ENCODE measurements around the gene TMCC1.
"Not testable (repeated sequence)": the region's sequence is repeated elsewhere in the genome, so short reads cannot be mapped to it uniquely, and the experiment has no call there.

Gene TMCC1

DNA sequence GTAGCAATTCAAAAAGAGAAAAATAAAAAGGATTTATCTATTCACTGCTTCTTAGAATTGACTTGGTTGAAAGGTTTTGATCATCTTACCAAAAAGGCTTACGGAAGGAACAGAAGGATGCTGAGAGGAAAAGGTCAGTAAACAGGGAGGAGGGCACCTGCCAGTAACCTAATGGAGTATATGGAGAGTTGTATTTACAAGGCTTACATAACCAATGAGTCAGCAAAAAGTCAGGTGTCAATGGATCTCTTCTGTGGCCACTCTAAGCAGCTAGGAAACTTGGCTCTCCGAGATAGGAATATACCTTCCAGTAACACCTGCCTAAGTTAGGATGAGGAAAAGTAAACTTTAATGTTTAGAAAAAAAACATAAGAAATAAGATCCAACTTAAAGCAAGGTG is 206.6 kb downstream of the TMCC1 start:
- DNase-seq (ENCODE audit: low read depth in 2 of 2) = no peak

DNA sequence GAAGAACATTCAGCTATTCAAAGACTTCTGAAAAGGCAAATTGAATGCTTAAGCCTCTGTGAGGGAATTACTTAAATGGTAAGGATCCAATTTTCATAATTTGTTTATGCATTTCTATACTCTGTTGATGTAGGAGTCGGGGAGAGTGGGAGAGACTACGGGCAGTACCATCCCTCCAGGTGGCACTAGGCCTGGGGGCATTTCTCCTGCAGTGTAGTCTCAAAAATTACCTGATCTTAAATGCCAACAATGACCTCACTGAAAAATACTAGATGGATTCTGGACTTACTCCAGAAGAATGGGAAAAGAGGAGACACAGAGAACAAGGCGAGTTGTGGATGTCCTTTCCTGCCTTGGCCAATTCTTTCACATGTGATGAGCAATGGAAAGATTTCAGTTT is 209.2 kb downstream of the TMCC1 start:
- no peak for DNase-seq (ENCODE audit: low read depth in 2 of 2)

DNA sequence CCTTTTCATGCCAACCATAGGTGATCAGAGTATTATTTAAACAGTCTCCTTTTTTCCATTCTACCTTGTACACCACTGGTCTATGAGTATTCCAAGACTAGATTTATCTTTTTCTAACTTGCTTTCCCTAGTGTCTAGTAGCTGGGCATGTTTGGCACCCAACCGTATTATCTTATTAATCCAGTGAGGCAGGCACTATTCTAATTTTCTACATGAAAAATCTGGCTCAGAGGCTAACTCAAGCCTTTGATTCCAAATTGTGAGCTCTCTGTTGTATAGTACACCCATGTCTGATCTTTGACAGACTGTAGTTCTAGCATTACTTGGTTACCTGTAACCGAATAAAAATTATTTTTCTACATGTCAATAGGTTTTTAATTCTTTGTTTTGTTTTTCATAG is 210.3 kb downstream of the TMCC1 start:
- DNase-seq (ENCODE audit: low read depth in 2 of 2) = no peak

DNA sequence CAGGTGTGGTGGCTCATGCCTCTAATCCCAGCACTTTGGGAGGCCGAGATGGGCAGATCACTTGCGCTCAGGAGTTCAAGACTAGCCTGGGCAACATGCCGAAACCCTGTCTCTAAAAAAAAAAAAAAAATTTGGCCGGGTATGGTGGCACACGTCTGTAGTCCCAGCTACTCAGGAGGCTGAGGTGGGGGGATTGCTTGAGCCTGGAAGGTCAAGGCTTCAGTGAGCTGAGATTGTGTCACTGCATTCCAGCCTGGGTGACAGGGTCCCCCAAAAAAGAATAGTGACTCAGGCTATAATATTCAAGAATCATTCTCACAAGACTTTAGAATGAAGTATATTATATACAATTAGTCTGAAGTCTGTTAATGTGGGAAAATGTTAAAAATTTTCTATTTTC is 216.5 kb downstream of the TMCC1 start:
- no peak for DNase-seq (ENCODE audit: low read depth in 2 of 2)

DNA sequence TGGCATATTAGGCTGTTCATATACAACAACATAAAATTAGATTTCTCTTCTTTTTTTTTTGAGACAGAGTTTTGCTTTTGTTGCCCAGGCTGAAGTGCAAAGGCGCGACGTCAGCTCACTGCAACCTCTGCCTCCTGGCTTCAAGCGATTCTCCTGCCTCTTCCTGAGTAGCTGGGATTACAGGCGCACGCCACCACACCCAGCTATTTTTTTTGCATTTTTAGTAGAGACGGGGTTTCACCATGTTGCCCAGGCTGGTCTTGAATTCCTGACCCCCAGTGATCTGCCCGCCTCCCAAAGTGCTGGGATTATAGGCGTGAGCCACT is 218.8 kb downstream of the TMCC1 start:
- not testable (repeated sequence) for DNase-seq (ENCODE audit: low read depth in 2 of 2)

DNA sequence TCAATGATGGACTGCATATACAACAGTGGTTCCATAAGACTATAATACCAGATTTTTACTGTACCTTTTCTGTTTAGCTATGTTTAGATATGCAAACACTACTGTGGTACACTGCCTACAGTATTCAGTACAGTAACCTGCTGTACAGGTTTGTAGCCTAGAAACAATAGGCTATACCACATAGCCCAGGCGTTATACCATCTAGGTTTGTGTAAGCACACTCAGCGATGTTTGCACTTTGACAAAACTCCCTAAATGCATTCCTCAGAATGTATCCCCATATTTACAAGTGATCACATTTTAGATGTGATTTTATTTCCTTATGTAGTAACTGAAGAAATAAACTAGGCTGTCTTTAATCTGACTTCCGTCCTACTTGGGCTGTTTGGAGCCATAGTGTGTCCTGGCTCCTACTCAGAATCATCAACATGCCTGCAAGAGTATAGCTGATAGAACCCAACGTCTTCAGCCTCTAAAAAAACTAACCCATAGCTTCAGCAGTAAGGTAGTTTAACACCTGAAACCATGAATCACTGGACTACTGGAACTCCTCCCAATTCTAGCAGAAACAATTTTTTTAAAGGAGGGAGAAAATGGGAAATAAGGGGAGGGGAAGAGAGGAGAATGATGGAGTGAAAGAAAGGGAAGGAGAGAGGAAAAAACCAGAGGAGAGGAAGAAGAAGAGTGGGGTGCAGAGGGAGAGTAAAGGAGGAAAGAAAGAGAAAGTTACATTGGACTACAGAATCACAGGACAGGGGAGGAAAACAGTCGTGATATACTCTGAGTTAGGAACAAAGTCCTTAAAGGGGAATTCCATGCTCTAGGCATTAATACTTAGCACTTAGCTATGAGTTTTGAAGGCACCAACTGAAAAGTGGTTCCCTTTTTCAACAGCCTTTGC is 219.4 kb downstream of the TMCC1 start:
- no peak for DNase-seq (ENCODE audit: low read depth in 2 of 2)

DNA sequence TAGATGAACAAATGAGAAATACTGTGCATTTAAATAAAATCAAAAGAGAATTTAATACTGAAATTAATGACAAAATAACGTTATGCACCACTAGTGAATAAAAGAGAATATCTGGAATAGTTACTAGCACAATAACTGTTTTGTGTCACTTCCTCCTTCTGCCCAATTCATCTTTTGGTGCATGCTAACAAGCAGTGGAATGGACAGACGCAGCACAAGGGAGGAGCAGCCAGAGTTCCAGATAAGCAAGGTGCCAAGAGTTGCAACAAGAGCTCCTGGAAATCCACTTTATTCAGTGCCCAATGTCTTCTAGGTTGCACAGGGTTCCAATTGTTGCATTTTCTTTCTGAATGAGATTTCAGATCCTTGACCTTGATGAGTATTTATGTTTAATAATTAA is 220.5 kb downstream of the TMCC1 start:
- DNase-seq (ENCODE audit: low read depth in 2 of 2) = no peak

DNA sequence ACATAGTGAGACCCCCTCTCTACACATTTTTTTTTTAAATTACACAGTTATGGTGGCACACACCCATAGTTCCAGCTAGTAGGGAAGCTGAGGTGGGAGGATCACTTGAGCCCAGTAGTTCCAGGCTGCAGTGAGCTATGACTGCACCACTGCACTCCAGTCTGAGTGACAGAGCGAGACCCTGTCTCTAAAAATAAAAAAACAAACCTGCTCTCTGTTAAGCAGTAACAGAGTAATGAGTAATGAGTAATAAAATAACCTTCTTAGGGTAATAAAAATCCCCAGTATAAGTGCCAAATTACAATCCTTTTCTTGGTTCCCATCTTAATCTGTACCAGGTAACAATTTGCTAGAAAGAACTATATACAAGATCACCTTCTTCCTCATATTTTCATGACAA is 221.1 kb downstream of the TMCC1 start:
- no peak for DNase-seq (ENCODE audit: low read depth in 2 of 2)

DNA sequence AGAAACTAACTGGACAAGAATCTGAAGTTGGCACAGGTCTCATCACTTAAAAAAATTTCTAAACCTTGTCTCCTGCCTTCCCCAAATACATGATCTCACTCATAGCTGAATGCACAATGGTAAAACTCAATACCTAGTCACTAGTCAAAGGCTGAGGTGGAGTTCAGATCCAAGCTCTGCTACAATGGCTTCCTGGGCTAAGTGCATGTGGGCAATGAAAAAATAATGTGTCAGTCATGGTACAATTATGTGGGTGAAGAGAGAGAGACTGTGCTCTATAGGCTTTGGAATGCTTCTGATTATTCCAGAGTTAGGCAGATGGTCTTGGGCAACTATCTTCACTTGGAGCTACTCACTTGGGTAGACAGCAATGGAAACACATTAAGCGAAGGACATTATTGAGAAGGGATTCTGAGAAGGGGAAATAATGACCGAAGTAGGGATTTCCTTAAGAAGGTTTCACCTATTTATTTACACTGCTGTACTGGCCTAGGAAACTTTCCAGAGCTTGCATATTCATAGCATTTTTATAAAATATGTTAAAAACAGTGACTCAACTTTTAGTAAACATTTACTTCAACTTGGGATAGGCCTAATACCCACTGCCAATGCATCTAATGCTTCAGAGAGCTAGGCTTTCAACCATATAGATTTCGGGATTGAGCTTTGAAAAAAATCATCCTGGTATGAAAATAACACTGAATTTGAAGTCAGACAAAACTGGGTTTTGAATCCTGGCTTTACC is 228.3 kb downstream of the TMCC1 start:
- no peak for DNase-seq (ENCODE audit: low read depth in 2 of 2)

DNA sequence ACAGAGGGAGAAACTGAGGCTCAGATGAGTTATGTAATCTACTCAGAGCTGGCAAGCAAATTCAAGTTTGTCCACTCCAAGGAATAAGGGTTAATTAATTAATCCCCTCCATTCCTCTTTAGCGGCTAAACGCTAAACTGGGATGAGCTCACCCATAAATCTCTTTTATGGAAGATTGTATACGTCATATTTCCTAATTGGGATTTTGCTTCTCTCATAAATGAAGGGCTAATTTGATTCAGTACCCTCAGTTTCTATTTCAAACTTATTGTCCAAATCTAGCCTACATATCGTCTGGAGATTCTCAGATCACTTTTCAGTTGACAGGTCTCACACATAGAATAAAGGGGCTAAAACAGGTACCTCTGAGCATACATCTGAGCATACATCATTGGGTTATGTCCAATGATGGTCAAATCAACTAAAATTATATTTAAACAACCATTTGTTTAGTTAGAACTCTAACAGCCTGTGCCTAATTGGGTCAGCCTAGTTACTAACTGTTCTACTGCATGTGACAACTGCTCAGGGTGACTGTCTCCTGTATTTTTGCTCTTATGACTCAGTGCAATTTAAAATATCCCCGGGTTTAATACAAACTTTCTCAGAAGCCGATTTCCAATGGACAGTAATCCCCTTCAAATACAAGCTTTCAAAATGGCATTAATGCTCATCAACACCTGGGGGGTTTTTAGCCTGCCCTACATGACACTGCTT is 229.4 kb downstream of the TMCC1 start:
- no peak for DNase-seq (ENCODE audit: low read depth in 2 of 2)

DNA sequence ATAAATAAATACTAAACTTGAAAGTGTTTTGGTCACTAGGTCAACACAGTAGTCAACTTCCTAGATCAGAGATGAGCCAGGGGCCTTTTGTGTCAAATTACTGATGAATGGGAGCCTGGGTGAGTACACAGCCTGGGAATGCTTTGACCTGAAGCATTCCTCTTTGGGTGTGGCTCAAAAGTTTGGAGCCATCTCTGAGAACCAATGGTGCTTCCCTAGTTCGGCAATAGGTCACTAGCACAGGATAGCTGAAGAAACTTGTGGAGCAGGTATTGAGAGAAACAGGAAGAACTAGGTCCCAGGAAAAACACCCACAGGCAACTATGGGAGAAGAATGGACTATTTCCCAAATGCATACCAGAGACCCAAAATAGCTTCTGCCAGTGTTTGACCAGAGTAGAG is 230.5 kb downstream of the TMCC1 start:
- DNase-seq (ENCODE audit: low read depth in 2 of 2) = no peak

DNA sequence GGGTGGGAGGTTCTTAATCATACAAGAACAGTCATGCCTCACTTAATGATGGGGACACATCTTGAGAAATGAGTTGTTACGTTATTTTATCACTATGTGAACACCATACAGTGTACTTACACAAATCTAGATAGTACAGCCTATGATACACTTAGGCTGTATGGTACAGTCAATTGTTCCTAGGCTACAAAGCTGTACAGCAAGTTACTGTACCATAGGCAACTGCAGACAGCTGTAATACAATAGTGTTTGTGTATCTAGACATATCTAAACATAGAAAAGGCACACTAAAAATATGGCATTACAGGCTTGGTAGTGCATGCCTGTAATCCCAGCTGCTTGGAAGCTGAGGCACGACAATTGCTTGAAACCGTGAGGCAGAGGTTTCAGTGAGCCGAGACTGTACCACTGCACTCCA is 231.3 kb downstream of the TMCC1 start:
- no peak for DNase-seq (ENCODE audit: low read depth in 2 of 2)

DNA sequence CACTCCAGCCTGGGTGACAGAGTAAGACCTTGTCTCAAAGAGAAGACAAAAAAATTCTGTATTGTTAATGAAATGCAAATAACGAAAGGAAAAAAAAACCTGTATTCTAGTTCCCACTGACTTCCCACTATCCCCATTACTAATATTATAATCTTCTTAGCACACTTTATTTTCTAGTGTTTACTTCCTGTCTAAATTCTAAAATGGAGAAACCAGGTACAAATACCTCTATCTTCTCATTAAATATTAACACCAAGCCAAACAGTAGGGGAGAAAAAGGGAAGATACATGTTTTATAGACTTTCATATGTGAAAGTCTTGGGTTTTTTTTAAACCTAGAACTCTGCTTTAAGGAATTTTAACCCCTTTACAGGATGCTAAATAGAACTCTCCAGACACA is 231.7 kb downstream of the TMCC1 start:
- no peak for DNase-seq (ENCODE audit: low read depth in 2 of 2)

DNA sequence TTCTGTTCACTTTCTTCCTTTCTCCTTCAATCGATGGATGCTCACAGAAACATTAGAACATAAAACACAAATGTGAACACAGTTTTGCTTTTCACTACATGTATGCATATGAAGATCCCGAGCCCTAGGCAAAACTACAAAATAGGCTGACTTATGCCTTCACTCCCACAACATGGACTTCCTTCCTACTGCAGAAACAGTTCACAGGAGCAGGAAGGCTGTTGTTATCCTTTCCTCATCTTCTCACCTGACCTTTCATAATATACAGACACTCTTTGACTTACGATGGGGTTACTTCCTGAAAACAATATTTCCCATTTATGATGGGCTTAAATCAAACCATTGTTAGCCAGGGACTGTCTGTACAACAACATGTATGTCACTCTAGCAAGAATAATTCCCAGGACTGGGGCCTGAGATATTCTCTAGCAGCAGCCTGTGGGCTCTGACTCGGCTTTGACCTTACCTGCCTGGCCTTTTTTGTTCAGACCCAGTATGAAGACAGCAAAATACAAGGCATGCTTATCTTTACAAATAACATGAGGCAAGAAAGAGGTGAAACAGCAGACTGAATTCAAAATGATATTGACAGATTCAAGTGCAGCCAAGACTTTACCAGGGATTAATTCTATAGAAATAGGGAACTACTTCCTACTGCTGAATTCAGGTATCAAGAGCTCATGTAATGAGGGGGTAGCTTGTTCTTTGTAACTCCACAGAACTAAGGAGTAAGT is 235.2 kb downstream of the TMCC1 start:
- DNase-seq (ENCODE audit: low read depth in 2 of 2) = no peak

DNA sequence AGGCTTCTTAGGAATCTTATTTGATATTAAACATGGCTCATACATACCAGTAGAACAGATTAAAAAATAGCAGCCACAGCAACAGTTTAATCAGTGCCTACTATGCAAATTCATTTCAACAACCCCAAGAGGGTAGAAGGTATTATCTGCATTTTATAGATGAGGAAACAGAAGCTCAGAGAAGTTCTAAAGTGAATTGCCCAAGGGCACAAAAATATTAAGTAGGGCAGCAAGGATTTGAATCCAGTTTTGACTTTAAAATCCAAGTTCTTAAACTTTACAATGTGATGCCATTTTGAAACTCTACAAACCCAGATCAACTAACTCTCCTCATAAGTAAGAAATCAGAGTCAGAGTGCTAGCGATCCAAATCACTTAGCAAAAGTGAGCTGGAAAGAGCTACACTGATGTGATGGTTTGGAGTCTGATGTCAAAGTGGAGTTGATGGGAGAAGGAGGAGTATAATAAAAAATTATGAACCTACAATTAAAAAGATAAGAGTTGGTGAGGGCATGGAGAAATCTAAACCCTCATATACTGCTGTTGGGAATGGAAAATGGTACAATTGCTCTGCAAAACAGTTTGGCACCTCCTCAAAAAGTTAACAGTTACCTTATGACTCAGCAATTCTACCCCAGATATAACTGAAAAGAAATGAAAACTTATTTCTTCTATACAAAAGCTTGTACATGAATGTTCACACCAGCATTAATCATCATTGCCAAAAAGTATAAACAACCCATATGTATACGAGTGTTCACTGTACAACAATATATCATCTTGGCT is 236.1 kb downstream of the TMCC1 start:
- no peak for DNase-seq (ENCODE audit: low read depth in 2 of 2)

DNA sequence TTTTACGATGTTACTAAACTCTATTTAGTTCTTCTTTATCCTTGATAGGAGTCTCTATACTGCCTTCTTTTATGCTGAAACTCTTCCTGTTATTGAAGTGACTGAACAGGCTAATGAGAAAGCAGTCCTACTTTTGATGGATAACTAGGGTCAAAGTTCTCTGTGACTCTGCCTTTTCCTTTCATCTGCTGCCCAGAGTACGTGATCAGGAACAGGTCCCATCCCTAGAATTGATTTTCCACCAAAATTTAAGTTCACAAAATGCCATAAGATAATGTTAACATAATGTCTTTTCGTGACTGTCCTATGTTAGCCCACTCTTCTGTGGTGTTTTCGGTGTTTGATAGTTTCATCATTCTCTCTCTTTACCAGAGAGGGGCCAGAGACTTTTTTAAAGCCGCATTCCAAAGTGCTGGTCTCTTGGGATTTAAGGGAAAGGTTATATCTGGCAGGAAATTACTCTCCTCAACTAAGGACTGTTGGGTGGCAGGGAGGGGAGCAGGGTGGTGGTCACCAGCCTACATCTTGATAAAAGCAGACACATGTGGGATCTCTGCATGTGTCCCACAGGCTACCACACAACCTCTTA is 236.8 kb downstream of the TMCC1 start:
- no peak for DNase-seq (ENCODE audit: low read depth in 2 of 2)

DNA sequence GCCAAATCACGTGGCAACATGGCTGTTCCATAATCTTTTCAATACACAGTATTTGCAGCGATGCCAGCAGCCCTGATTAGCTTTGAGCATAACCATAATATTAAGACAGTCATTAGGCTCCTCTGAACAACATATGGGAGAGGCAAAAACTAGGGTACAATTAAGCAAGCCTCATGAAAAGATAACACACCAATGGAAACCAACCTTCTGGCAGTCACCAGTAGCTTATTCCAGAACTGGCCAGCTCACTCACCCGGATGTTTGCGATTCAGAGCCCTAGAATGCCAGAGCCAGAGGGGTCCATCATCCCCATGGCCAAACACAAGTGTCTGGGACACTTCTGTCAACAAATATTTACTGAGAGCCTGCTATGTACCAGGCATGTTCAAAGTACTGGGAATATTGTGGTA is 238.2 kb downstream of the TMCC1 start:
- DNase-seq (ENCODE audit: low read depth in 2 of 2) = no peak

DNA sequence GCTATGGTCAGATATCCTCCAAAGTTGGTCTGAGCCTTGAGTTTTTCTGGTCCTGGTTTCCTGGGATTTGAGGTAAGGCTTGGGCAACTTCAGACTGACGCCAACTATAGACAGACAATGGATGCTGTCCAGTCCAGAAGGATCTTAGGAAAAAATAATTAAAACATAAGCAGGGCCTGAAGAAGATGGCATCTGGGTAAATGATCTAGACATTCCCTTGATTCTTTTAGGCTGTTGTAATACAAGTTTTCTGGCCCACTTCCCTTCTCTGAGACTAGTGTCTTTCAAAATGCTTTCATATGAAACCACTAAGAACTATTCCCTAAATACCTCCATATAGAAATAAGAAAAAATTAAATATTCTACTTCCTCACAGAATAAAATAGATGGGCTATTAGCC is 239.4 kb downstream of the TMCC1 start:
- peak; percentile 50 to 53 for DNase-seq (ENCODE audit: low read depth in 2 of 2)

DNA sequence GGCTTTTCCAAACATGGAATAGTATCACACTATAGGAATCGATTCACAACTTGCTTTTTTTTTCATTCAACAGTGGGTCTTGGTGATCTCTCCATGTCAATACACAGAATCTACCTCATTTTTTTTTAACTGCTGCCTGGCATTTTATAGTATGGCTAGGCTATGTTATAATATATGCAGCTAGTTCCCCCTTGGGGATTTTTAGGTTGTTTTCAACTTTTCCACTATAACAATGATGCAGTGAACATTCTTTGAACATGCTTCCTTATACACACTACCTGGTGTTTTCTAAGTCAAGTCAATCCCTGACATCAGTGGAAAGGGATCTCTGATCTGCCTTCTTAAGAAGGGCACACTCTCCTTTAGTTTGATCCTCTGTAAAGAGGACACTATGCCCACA is 240.5 kb downstream of the TMCC1 start:
- DNase-seq (ENCODE audit: low read depth in 2 of 2) = no peak

DNA sequence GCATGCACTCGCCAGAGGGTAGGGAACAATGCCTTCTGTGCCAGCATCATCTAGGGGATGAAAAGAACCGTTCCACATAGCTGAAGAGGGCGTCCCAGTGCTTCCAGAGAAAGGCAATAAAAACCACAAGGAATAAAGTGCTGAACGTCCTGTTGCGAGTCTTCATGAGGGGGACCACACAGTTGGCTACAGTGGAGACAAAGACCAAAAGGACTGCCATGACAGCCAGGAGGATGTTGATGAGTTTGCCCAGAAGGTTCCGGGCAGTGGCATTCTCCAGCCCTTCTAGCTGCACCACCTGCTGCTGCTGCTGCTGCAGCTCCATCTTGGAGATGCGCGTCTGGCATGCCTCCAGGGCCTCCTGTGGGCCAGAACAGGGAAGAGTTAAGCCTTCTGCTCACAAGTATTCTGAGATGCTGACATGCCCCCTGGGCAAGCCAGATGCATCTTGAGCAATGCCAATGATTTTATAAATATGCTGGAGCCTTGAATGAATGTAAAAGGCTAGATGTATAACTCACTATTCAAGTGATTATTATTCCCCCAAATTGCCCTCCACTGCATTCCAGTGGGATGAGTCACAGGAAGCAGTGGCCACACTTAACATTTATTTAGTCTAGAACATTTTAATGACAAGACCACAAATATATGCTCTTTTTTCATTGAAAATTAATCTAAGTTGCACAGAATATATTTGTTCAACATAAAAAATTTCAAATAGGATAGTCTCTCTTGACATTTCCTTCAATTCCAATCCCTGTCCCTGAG is 241.9 kb downstream of the TMCC1 start:
- DNase-seq (ENCODE audit: low read depth in 2 of 2) = peak; percentile 80 to 85
